HepG2 (cell line): ENCODE results near the gene KRTCAP2. TPM values are rescaled to one million over a fixed set of nuclear protein-coding genes. Genes with fewer than 3 reads are reported as not detected.
A peak's percentile ranks its signal among the peaks of the same experiment; 100 is the strongest.

Source experiments
- ARID2 ChIP-seq: sonication (generic); formaldehyde crosslinking; IDR thresholded peaks from 2 replicates; pipeline ENCODE4 v1.8.1; 2022; ENCODE audit warnings: mild to moderate bottlenecking, missing genetic modification reagents, borderline replicate concordance
- ATAD3A ChIP-seq: sonication (generic); formaldehyde crosslinking; IDR thresholded peaks from 2 replicates; pipeline ENCODE4 v1.4.0; 2020; ENCODE audit warnings: missing genetic modification reagents
- ATF4 ChIP-seq, 2 experiments: fragments of 450-650 bp in 1 of 2; sonication (generic) in 1 of 2; formaldehyde crosslinking; IDR thresholded peaks; 2 replicates each; pipeline versions ENCODE4 v1.5.0 to v1.8.0; 2020 to 2022; ENCODE audit warnings: mild to moderate bottlenecking in 1 of 2, missing genetic modification reagents in 1 of 2
- ATF5 ChIP-seq: sonication (generic); formaldehyde crosslinking; IDR thresholded peaks from 2 replicates; pipeline ENCODE4 v1.4.0; 2020; ENCODE audit warnings: mild to moderate bottlenecking, low read depth, missing genetic modification reagents
- ATF6 ChIP-seq: sonication (generic); formaldehyde crosslinking; conservative IDR thresholded peaks from 2 replicates; pipeline ENCODE4 v1.4.0; 2020; ENCODE audit warnings: missing genetic modification reagents
- BCLAF1 ChIP-seq: fragments of 450-650 bp; IDR thresholded peaks from 2 replicates; pipeline ENCODE4 v1.6.1; 2017; ENCODE audit warnings: mild to moderate bottlenecking
- FIP1L1 ChIP-seq: fragments of 200-400 bp; formaldehyde crosslinking; IDR thresholded peaks from 2 replicates; pipeline ENCODE4 v1.6.1; 2018; ENCODE audit warnings: low read depth, mild to moderate bottlenecking, low read length, moderate library complexity, borderline replicate concordance; ENCODE audit not compliant: insufficient read depth
- LCORL ChIP-seq, 2 experiments: fragments of 450-650 bp in 1 of 2; sonication (generic) in 1 of 2; formaldehyde crosslinking in 1 of 2; IDR thresholded peaks; 2 replicates each; pipeline versions ENCODE4 v1.5.0 to v1.6.1; 2017 to 2020; ENCODE audit warnings: antibody characterized with exemption in 1 of 2, missing genetic modification reagents in 1 of 2
- RNF2 ChIP-seq: fragments of 450-650 bp; conservative IDR thresholded peaks from 2 replicates; pipeline ENCODE4 v1.6.1; 2016; ENCODE audit warnings: low read depth
- SAFB2 ChIP-seq: sonication (generic); formaldehyde crosslinking; IDR thresholded peaks from 2 replicates; pipeline ENCODE4 v1.5.1; 2020; ENCODE audit warnings: missing genetic modification reagents, low read depth, mild to moderate bottlenecking, borderline replicate concordance
- TFDP2 ChIP-seq: sonication (generic); formaldehyde crosslinking; IDR thresholded peaks from 2 replicates; pipeline ENCODE4 v1.4.0; 2020; ENCODE audit warnings: missing genetic modification reagents
- ZNF235 ChIP-seq: sonication (generic); formaldehyde crosslinking; IDR thresholded peaks from 2 replicates; pipeline ENCODE4 v1.8.1; 2023; ENCODE audit warnings: mild to moderate bottlenecking, missing genetic modification reagents, borderline replicate concordance
- ZNF30 ChIP-seq: sonication (generic); formaldehyde crosslinking; IDR thresholded peaks from 2 replicates; pipeline ENCODE4 v1.5.0; 2020; ENCODE audit warnings: mild to moderate bottlenecking, missing genetic modification reagents
- ZNF501 ChIP-seq: sonication (generic); formaldehyde crosslinking; IDR thresholded peaks from 2 replicates; pipeline ENCODE4 v1.5.1; 2020; ENCODE audit warnings: mild to moderate bottlenecking, moderate library complexity, missing genetic modification reagents
- ZNF772 ChIP-seq: sonication (generic); formaldehyde crosslinking; IDR thresholded peaks from 2 replicates; pipeline ENCODE4 v1.5.0; 2020; ENCODE audit warnings: mild to moderate bottlenecking, missing genetic modification reagents
- ZNF878 ChIP-seq: sonication (generic); formaldehyde crosslinking; IDR thresholded peaks from 2 replicates; pipeline ENCODE4 v1.8.1; 2023; ENCODE audit warnings: mild to moderate bottlenecking, missing genetic modification reagents, moderate library complexity
- ZSCAN29 ChIP-seq: sonication (generic); formaldehyde crosslinking; conservative IDR thresholded peaks from 2 replicates; pipeline ENCODE4 v1.4.0; 2020; ENCODE audit warnings: mild to moderate bottlenecking, missing genetic modification reagents
- polyA plus RNA-seq, 8 experiments: library from polyadenylated mRNA; depleted of rRNA in 3 of 8; stranded (reverse) in 7 of 8; unstranded in 1 of 8; fragments of >200 nt; fragmentation: Illumina TruSeq in 4 of 8; extraction: Trizol in 4 of 8; gene quantifications; 2 replicates each; pipeline versions ENCODE4 v1.2.1 to v1.2.3, GENCODE V29; 2011 to 2016; ENCODE audit warnings: low read depth in 4 of 8, missing spikeins in 1 of 8, mixed read lengths in 1 of 8; ENCODE audit not compliant: insufficient read depth in 1 of 8
- total RNA-seq, 5 experiments: library from RNA; depleted of rRNA; stranded (reverse); fragments of >200 nt; fragmentation: Illumina TruSeq; extraction: Trizol; gene quantifications; 2 replicates each; pipeline ENCODE4 v1.2.3, GENCODE V29; 2016; ENCODE audit warnings: low read depth in 1 of 5

KRTCAP2 gene
- total and polyA plus RNA-seq, 2 of the 13 experiments (the other 11 are each of a cell fraction or from before 2014, with no cell fraction given) = 77.3 to 79.4 TPM

GRCh38 chr1:155178441-155179111, 5.5 kb upstream of the KRTCAP2 start (continued):
- TF ChIP-seq TFDP2 (CRISPR knock-in tag) (no peak), RNF2 (no peak), ARID2 (no peak), BCLAF1 (no peak), ATF5 (no peak), ZNF878 (CRISPR knock-in tag) (no peak), ATF4 (CRISPR knock-in tag; IDR thresholded peaks at IDR 0.05) (no peak), ZNF30 (CRISPR knock-in tag) (no peak), ATF6 (CRISPR knock-in tag) (no peak), ZSCAN29 (CRISPR knock-in tag) (no peak), LCORL (IDR thresholded peaks at IDR 0.05) (no peak), LCORL (CRISPR knock-in tag; IDR thresholded peaks at IDR 0.05) (peak; percentile 60; the same call in 1 of the 2 replicates), ZNF772 (CRISPR knock-in tag) (no peak), FIP1L1 (no peak), ATAD3A (CRISPR knock-in tag) (no peak), ZNF501 (no peak), SAFB2 (CRISPR knock-in tag) (no peak), ZNF235 (CRISPR knock-in tag) (no peak)
